Measurements from ENCODE around the gene NRSN2.

DNA sequence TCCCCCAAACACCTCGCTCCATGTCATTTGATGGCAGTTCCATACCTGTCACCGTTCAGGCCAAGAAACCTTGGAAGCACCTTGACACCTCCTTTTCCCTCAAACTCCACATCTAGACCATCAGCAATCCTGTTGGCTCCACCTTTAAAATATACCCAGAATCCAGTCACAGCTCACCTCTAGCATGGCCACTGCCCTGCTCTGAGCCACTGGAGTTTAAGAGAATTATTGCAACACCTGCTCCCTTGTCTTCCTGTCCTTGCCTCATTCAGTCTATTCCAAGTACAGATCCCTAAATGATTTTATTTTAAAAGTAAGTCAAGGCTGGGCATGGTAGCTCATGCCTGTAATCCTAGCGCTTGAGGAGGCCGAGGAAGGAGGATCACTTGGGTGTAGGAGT, 22.0 kb downstream of the NRSN2 start:
- TF ChIP-seq, protein P1, sequence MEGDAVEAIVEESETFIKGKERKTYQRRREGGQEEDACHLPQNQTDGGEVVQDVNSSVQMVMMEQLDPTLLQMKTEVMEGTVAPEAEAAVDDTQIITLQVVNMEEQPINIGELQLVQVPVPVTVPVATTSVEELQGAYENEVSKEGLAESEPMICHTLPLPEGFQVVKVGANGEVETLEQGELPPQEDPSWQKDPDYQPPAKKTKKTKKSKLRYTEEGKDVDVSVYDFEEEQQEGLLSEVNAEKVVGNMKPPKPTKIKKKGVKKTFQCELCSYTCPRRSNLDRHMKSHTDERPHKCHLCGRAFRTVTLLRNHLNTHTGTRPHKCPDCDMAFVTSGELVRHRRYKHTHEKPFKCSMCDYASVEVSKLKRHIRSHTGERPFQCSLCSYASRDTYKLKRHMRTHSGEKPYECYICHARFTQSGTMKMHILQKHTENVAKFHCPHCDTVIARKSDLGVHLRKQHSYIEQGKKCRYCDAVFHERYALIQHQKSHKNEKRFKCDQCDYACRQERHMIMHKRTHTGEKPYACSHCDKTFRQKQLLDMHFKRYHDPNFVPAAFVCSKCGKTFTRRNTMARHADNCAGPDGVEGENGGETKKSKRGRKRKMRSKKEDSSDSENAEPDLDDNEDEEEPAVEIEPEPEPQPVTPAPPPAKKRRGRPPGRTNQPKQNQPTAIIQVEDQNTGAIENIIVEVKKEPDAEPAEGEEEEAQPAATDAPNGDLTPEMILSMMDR (IDR thresholded peaks at IDR 0.05) = no peak
- TF ChIP-seq POLR2A (IDR thresholded peaks at IDR 0.05) = no peak
